ENCODE measurements around the gene ATP2B2.
A peak's percentile ranks its signal among the peaks of the same experiment; 100 is the strongest.

The ATP2B2 gene

GRCh38 chr3:10288575-10288960 is 216.8 kb downstream of the ATP2B2 start:
- TF ChIP-seq CTCF (IDR thresholded peaks at IDR 0.05; ENCODE audit: low read depth, low read length): no peak
- DNase-seq (ENCODE audit: extremely low read depth, low read depth): no peak

DNA sequence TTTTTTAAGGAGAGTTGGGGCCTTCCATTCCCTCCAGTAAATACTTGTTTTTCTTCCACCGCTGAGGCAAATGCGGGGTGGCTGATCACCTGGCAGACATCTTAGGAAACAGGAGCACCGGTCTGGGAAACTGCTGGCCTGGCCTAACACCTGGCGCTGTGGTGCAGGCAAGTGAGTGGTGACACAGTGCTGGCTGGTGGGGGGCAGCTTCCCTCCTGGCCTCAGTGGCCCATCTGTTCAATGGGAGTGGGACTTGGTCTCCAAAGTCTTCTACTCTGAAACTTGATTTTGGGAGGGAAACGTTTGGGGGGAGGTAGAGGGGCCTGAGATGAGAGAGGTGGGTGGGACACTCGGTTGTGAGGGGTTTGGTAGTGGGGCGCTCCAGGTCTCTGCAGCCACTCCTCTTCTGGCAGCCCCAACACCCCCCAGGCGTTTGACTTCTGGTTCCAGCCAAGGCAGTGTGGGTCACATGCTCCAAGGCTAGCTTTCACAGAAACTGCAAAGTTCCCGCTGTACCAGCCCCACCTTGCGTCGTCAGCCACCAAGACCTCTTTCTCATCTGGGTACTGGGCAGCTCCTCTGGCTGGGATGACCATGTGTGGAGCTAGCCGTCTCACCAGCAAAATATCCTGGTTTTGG is 217.3 kb downstream of the ATP2B2 start:
- no peak for DNase-seq (ENCODE audit: extremely low read depth, low read depth)
- no peak for TF ChIP-seq CTCF (IDR thresholded peaks at IDR 0.05; ENCODE audit: low read depth, low read length)

GRCh38 chr3:10286596-10287295 is 218.6 kb downstream of the ATP2B2 start:
- TF ChIP-seq CTCF (IDR thresholded peaks at IDR 0.05; ENCODE audit: low read depth, low read length): peak; percentile 50
- DNase-seq (ENCODE audit: extremely low read depth, low read depth): peak; percentile 19

- DNase-seq (ENCODE audit: extremely low read depth, low read depth): no peak
- no peak for TF ChIP-seq CTCF (IDR thresholded peaks at IDR 0.05; ENCODE audit: low read depth, low read length)
Observed at GRCh38 chr3:10286133-10286524, 219.3 kb downstream of the ATP2B2 start.

DNA sequence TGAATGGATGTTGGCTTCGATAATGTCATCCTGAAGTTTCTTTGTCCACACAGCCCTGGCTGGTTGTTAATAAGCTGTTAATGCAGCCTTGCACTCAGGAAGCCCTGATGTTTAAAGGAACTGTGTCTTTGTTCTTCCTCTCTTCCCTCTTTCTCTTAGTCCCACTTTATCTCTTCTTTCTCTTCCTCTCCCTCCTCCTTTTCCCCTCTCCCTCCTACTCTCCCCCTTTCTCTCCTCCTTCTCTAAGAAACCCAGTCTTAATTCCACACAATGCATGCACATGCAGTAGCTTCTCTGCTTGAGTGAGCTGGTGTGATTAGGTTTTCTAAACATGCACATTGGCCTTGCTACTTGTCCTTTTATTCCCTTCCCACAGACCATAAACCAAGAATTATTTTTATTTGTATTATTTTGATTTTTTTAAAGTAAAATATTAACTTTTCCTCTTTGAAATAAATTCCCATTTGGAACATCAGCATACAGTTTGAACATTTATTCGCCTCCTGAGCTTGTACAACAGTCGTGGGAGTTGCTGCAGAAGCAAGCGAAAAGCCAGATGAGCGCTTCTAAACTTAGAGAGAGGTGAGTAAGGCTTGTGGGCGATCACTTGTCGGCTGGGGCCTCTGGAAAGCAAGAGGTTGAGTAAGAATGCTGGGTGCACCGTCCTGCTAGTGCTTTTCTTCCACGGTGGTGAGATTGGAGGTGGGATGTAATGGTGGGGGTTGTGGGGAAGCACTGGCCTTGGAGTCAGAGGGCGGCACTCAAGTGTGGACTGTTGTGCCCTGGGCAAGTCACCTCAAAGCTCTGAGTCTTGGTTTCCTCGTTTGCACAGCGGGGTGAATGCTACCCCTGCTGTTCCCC is 219.9 kb downstream of the ATP2B2 start:
- no peak for TF ChIP-seq CTCF (IDR thresholded peaks at IDR 0.05; ENCODE audit: low read depth, low read length)
- no peak for DNase-seq (ENCODE audit: extremely low read depth, low read depth)

GRCh38 chr3:10284496-10284895 is 220.9 kb downstream of the ATP2B2 start:
- no peak for DNase-seq (ENCODE audit: extremely low read depth, low read depth)
- no peak for TF ChIP-seq CTCF (IDR thresholded peaks at IDR 0.05; ENCODE audit: low read depth, low read length)

- TF ChIP-seq CTCF (IDR thresholded peaks at IDR 0.05; ENCODE audit: low read depth, low read length): no peak
- DNase-seq (ENCODE audit: extremely low read depth, low read depth): no peak
Observed at GRCh38 chr3:10283638-10284037, 221.7 kb downstream of the ATP2B2 start.

All from AG09319 (cell line).